ENCODE measurements around the gene KRTAP12-3. TPM values are rescaled to one million over a fixed set of nuclear protein-coding genes. Genes with fewer than 3 reads are reported as not detected.

KRTAP12-3 gene, protein sequence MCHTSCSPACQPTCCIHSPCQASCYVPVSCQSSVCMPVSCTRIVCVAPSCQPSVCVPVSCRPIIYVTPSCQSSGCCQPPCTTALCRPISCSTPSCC
- total RNA-seq (2022; extraction: Qiagen RNA extraction): not detected in 5 replicates

DNA sequence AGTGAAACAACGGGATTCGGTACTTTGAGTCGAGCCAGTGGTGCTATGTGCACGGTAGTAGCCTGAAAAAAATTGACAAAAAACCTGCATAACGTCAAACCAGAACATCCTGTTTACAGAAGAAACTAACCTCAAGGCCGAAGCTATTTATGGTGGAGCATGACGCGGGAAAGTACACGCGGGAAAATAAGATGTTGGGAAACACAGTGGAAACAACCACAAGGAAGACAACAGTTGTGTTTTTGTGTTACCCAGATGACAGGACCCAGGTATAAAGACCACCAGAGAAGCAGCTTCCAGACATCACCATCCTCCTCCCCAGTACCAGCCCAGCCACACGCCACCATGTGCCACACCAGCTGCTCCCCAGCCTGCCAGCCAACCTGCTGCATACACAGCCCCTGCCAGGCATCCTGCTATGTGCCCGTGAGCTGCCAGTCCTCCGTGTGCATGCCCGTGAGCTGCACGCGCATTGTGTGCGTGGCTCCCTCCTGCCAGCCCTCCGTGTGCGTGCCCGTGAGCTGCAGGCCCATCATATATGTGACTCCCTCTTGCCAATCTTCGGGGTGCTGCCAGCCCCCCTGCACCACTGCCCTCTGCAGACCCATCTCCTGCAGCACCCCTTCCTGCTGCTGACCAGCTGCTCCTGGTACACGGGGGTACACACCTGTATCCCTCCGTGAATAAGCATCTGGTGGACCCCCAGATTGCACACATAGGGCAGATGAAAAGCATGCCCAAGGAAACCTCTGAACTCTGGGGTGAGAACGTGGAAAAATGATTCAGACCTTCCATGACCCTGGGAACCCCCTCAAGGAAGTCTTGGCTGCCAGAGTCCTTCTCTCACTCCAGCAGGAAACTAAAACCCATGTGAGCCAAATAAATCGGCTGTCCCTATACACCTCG is at the start of gene KRTAP12-3:
Gene KRTAP12-3, plus strand, starts transcription at position 298 of the 906 bp plus-strand sequence. Its CDS starts 48 bp downstream, at position 346.

DNA sequence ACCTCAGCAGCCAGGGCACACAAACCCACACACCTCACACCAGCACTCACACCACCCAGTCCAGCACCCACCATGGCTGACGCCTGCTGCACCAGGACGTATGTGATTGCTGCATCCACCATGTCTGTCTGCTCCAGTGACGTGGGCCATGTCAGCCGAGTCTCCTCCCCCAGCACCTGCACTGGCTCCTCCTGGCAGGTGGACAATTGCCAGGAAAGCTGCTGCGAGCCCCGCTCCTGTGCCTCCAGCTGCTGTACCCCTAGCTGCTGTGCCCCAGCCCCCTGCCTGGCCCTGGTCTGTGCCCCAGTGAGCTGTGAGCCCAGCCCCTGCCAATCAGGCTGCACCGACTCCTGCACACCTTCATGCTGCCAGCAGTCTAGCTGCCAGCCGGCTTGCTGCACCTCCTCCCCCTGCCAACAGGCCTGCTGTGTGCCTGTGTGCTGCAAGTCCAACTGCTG is 45.7 kb upstream of the KRTAP12-3 start, which contains the start of gene KRTAP10-8:
Gene KRTAP10-8, plus strand, starts transcription at position 51 of the 458 bp plus-strand sequence. Its CDS starts 22 bp downstream, at position 73.

DNA sequence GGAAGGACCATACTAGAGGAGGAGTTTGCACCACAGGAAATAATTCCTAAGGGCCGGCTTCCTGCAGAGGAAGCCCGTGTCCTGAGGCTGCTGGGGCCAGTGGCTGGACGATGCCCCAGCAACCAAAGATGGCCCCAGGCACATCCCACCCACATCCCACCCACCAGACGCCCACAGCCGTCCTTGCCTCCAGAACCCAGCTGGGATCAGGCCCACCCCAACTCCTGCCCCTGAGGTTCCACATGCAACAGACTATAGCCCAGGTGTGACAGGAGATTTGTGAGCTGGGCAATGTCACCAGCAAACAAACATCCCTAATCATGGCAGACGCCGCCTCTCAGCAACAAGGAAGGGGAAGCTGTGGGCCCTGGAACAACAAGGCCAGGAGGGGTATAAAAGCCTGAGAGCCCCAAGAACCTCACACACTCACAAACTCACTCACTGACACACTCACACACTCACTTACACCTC is 31.0 kb upstream of the KRTAP12-3 start, which contains the start of gene KRTAP10-9:
Gene KRTAP10-9, plus strand, starts transcription at position 421 of the 471 bp plus-strand sequence. CDS start 79 bp downstream, outside the sequence.

DNA sequence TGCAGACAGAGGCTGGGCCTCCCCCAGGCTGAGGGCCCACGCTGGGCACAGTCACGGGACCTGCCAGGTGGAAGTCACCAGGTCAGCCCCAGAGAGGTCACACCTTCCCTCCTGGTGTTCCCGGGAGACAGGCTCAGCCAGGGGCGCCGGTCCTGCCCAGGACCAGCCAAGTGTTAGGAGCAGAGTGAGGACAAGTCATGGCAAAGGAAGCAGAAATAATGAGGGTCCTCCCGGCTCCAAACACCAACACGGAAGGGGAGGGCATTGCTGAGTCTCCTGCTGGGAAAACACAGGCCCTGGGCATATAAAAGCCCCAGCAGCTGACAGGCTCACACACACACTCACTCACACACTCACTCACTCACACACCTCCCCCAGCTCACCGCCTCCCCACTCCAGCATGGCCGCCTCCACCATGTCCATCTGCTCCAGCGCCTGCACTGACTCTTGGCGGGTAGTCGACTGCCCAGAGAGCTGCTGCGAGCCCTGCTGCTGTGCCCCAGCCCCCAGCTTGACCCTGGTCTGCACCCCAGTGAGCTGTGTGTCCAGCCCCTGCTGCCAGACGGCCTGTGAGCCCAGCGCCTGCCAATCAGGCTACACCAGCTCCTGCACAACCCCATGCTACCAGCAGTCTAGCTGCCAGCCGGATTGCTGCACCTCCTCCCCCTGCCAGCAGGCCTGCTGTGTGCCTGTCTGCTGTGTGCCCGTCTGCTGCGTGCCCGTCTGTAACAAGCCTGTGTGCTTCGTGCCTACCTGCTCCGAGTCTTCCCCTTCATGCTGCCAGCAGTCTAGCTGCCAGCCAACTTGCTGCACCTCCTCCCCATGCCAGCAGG is 20.5 kb upstream of the KRTAP12-3 start, which contains the start of gene KRTAP10-10:
Gene KRTAP10-10, plus strand, starts transcription at position 339 of the 833 bp plus-strand sequence. Its CDS starts 62 bp downstream, at position 401.

DNA sequence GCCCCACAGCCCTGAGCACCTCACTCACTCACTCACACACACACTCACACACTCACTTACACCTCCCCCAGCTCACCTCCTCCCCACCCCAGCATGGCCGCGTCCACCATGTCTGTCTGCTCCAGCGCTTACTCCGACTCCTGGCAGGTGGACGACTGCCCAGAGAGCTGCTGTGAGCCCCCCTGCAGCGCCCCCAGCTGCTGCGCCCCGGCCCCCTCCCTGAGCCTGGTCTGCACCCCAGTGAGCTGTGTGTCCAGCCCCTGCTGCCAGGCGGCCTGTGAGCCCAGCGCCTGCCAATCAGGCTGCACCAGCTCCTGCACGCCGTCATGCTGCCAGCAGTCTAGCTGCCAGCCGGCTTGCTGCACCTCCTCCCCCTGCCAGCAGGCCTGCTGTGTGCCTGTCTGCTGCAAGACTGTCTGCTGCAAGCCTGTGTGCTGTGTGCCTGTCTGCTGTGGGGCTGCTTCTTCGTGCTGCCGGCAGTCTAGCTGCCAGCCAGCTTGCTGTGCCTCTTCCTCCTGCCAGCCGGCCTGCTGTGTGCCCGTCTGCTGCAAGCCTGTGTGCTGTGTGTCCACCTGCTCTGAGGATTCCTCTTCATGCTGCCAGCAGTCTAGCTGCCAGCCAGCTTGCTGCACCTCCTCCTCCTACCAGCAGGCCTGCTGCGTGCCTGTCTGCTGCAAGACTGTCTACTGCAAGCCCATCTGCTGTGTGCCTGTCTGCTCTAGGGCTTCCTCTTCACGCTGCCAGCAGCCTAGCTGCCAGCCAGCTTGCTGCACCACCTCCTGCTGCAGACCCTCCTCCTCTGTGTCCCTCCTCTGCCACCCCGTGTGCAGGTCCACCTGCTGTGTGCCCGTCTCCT is 11.1 kb upstream of the KRTAP12-3 start, which contains the start of gene KRTAP10-11:
Gene KRTAP10-11, plus strand, starts transcription at position 49 of the 856 bp plus-strand sequence. Its CDS starts 45 bp downstream, at position 94.

DNA sequence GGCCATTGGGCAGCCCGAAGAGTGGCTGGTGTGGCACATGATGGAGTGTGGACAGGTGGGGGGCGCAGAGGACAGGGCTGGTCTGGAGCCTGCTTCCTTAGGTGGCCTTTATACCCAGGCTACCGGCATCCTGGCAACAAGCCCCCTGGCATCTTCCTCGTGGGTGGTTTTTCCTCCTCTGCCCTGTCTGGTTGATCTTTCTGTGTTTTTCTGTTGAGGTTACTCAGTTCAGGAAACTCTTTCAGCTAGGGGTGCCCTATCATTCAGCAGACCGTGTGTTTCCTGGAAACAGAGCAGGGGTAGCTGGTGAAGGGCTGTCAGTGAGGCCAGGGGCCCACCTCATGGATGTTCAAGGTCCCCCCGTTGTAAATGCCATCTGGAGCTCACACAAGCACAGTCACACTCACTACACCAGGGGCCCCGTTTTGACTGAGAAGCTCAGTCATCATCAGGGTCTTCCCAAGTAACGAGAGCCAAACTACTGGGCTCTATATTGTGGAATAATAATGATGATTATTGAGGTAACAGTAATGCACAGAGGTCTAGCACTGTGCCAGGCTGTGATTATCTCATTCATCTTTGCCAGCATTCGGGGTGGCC is 3.1 kb upstream of the KRTAP12-3 start, which contains the start of gene KRTAP12-4:
Gene KRTAP12-4, minus strand, starts transcription at position 84 of the 600 bp plus-strand sequence. Its CDS starts 45 bp downstream, at position 39.

DNA sequence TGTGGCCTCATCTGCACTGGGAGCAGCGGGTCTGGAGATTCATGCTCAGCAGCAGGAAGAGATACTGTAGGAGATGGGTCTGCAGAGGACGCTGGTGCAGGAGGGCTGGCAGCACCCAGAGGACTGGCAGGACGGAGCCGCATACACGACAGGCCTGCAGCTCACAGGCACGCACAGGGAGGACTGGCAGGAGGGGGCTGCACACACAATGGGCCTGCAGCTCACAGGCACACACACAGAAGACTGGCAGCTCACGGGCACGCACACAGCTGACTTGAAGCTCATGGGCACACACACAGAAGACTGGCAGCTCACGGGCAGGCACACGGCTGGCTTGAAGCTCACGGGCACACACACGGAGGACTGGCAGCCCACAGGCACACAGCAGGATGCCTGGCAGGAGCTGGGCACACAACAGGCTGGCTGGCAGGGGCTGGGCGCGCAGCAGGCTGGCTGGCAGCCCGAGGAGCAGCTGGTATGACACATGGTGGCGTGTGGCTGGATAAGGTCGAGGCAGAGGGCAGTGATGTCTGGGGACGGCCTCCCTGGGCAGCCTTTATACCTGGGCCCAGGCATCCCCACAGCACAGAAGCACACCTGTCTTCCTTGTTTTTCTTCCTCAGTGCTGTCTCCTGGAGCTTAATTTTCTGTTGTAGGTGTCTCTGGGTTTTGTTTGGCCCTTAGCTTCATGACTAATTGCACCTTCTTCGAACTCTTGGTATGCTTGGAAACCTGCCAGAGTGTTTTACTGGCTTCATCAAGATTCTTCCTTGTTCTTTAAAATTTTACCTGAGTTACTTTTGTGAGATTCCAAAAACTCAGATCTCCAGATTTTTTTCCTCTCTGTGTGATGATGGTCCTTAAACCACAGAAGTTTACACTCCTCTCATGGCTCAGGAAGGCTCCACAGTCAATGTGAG is 8.9 kb downstream of the KRTAP12-3 start, which contains the start of gene KRTAP12-2:
Gene KRTAP12-2, minus strand, starts transcription at position 527 of the 920 bp plus-strand sequence. Its CDS starts 41 bp downstream, at position 486.

DNA sequence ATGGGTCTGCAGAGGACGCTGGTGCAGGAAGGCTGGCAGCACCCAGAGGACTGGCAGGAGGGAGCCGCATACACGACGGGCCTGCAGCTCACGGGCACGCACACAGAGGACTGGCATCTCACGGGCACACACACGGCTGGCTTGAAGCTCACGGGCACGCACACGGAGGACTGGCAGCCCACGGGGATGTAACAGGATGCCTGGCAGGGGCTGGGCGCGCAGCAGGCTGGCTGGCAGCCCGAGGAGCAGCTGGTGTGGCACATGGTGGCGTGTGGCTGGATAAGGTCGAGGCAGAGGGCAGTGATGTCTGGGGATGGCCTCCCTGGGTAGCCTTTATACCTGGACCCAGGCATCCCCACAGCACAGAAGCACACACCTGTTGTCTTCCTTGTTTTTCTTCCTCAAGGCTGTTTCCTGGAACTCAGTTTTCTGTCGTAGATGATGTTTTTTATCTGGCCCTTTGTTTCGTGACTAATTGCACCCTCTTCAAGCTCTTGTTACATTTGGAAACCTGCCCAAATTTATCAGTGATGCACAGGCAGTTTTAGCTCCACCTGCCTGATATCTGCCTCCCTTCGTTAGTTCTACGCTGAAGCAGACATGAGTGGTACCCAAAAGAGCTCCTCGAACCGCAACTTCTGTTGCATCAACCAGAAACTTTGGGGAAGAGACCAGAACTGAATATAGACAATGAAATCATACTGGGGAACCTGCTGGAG is 24.3 kb downstream of the KRTAP12-3 start, which contains the start of gene KRTAP12-1:
Gene KRTAP12-1, minus strand, starts transcription at position 303 of the 719 bp plus-strand sequence. Its CDS starts 40 bp downstream, at position 263.

DNA sequence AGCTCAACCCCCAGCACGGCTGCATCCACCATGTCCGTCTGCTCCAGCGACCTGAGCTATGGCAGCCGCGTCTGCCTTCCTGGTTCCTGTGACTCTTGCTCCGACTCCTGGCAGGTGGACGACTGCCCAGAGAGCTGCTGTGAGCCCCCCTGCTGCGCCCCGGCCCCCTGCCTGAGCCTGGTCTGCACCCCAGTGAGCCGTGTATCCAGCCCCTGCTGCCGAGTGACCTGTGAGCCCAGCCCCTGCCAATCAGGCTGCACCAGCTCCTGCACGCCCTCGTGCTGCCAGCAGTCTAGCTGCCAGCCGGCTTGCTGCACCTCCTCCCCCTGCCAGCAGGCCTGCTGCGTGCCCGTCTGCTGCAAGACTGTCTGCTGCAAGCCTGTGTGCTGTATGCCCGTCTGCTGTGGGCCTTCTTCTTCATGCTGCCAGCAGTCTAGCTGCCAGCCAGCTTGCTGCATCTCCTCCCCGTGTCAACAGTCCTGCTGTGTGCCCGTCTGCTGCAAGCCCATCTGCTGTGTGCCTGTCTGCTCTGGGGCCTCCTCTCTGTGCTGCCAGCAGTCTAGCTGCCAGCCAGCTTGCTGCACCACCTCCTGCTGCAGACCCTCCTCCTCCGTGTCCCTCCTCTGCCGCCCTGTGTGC is 39.6 kb downstream of the KRTAP12-3 start, which contains the start of gene KRTAP10-12:
Gene KRTAP10-12, plus strand, starts transcription at position 1 of the 639 bp plus-strand sequence. Its CDS starts 30 bp downstream, at position 31.

Other genes starting within 250 kb of the KRTAP12-3 start
- gene LRRC3, start 202.4 kb upstream of the KRTAP12-3 start, total RNA-seq (2022; extraction: Qiagen RNA extraction): 1.3 to 2.3 TPM (median 2.1 TPM) in 5 replicates
- not detected in 5 replicates for gene KRTAP10-1, start 117.7 kb upstream of the KRTAP12-3 start, total RNA-seq (2022; extraction: Qiagen RNA extraction)
- not detected in 5 replicates for gene KRTAP10-2, start 106.4 kb upstream of the KRTAP12-3 start, total RNA-seq (2022; extraction: Qiagen RNA extraction)
- gene KRTAP10-3, start 99.1 kb upstream of the KRTAP12-3 start, total RNA-seq (2022; extraction: Qiagen RNA extraction): not detected in 5 replicates
- gene KRTAP10-4, start 84.2 kb upstream of the KRTAP12-3 start, total RNA-seq (2022; extraction: Qiagen RNA extraction): not detected in 5 replicates
- not detected in 5 replicates for gene KRTAP10-5, start 77.3 kb upstream of the KRTAP12-3 start, total RNA-seq (2022; extraction: Qiagen RNA extraction)
- gene KRTAP10-6, start 65.4 kb upstream of the KRTAP12-3 start, total RNA-seq (2022; extraction: Qiagen RNA extraction): not detected in 5 replicates
- gene KRTAP10-7, start 57.3 kb upstream of the KRTAP12-3 start, total RNA-seq (2022; extraction: Qiagen RNA extraction): not detected in 5 replicates
- gene KRTAP10-8, start 45.9 kb upstream of the KRTAP12-3 start, total RNA-seq (2022; extraction: Qiagen RNA extraction): not detected in 5 replicates
- not detected in 5 replicates for gene KRTAP10-9, start 30.8 kb upstream of the KRTAP12-3 start, total RNA-seq (2022; extraction: Qiagen RNA extraction)
- not detected in 5 replicates for gene KRTAP10-10, start 20.6 kb upstream of the KRTAP12-3 start, total RNA-seq (2022; extraction: Qiagen RNA extraction)
- not detected in 5 replicates for gene KRTAP10-11, start 11.5 kb upstream of the KRTAP12-3 start, total RNA-seq (2022; extraction: Qiagen RNA extraction)
- gene KRTAP12-4, start 3.3 kb upstream of the KRTAP12-3 start, total RNA-seq (2022; extraction: Qiagen RNA extraction): not detected in 5 replicates
- gene KRTAP12-2, start 9.0 kb downstream of the KRTAP12-3 start, total RNA-seq (2022; extraction: Qiagen RNA extraction): not detected in 5 replicates
- gene KRTAP12-1, start 24.2 kb downstream of the KRTAP12-3 start, total RNA-seq (2022; extraction: Qiagen RNA extraction): not detected in 5 replicates
- not detected in 5 replicates for gene KRTAP10-12, start 39.2 kb downstream of the KRTAP12-3 start, total RNA-seq (2022; extraction: Qiagen RNA extraction)
- gene TSPEAR, start 53.6 kb downstream of the KRTAP12-3 start, total RNA-seq (2022; extraction: Qiagen RNA extraction): not detected in 5 replicates
- 28.2 to 37.2 TPM (median 34.3 TPM) in 5 replicates for gene UBE2G2, start 143.9 kb downstream of the KRTAP12-3 start, total RNA-seq (2022; extraction: Qiagen RNA extraction)
- gene SUMO3, start 160.1 kb downstream of the KRTAP12-3 start, total RNA-seq (2022; extraction: Qiagen RNA extraction): 58.3 to 69.9 TPM (median 66.1 TPM) in 5 replicates
- gene PTTG1IP, start 215.8 kb downstream of the KRTAP12-3 start, total RNA-seq (2022; extraction: Qiagen RNA extraction): 94.0 to 104 TPM (median 98.7 TPM) in 5 replicates

All from A549 treated with CORT108297 at 1 μM for 4 hours (cell line).